Medulla oblongata (tissue), 1 donor: Measurements from ENCODE around the gene LKAAEAR1.

ENCODE experiments used
- DNase-seq: peaks from one replicate; pipeline ENCODE4 v3.0.0-alpha.2; 2015; ENCODE audit errors: extremely low spot score

The LKAAEAR1 gene

GRCh38 chr20:64110411-64111068 is 26.3 kb upstream of the LKAAEAR1 start:
- DNase-seq, result no peak

GRCh38 chr20:64109831-64110391 is 25.7 kb upstream of the LKAAEAR1 start:
- peak; percentile 20 for DNase-seq

GRCh38 chr20:64108731-64109681 is 24.8 kb upstream of the LKAAEAR1 start:
- no peak for DNase-seq

- DNase-seq, result no peak
Observed at GRCh38 chr20:64107736-64108457, 23.7 kb upstream of the LKAAEAR1 start.

GRCh38 chr20:64106981-64107735 is 23.0 kb upstream of the LKAAEAR1 start, which contains the start of gene NPBWR2:
NPBWR2 (minus strand) TSS chr20:64107565; CDS start chr20:64106831, 734 bp downstream.
- no peak for DNase-seq

GRCh38 chr20:64106435-64106961 is 22.3 kb upstream of the LKAAEAR1 start:
- no peak for DNase-seq

- DNase-seq, result no peak
Observed at GRCh38 chr20:64105846-64106434, 21.7 kb upstream of the LKAAEAR1 start.

GRCh38 chr20:64104667-64105451 is 20.7 kb upstream of the LKAAEAR1 start:
- no peak for DNase-seq

GRCh38 chr20:64103871-64104666 is 19.9 kb upstream of the LKAAEAR1 start:
- no peak for DNase-seq

GRCh38 chr20:64102647-64103354 is 18.6 kb upstream of the LKAAEAR1 start:
- no peak for DNase-seq

- DNase-seq, result no peak
Observed at GRCh38 chr20:64101731-64102621, 17.8 kb upstream of the LKAAEAR1 start.

GRCh38 chr20:64100946-64101688 is 16.9 kb upstream of the LKAAEAR1 start:
- no peak for DNase-seq

GRCh38 chr20:64100566-64100888 is 16.3 kb upstream of the LKAAEAR1 start:
- no peak for DNase-seq

GRCh38 chr20:64099880-64100565 is 15.8 kb upstream of the LKAAEAR1 start:
- no peak for DNase-seq

GRCh38 chr20:64099086-64099786 is 15.0 kb upstream of the LKAAEAR1 start:
- no peak for DNase-seq
